ENCODE data around the gene MOK.
A peak's percentile ranks its signal among the peaks of the same experiment; 100 is the strongest.

MOK gene

GRCh38 chr14:102283631-102284129, 21.3 kb downstream of the MOK start:
- no peak for DNase-seq

- no peak for DNase-seq
Observed at GRCh38 chr14:102282751-102283465, 22.1 kb downstream of the MOK start.

- no peak for DNase-seq
Observed at GRCh38 chr14:102280376-102280962, 24.5 kb downstream of the MOK start.

- no peak for DNase-seq
Observed at GRCh38 chr14:102279688-102280348, 25.1 kb downstream of the MOK start.

GRCh38 chr14:102279282-102279681, 25.7 kb downstream of the MOK start:
- DNase-seq: no peak

GRCh38 chr14:102278631-102278935, 26.4 kb downstream of the MOK start:
- no peak for DNase-seq

GRCh38 chr14:102277874-102278630, 26.9 kb downstream of the MOK start:
- peak in 2 of 3 experiments; percentile 7 to 83 for DNase-seq

- DNase-seq: no peak
Observed at GRCh38 chr14:102275866-102276265, 29.1 kb downstream of the MOK start.

- DNase-seq: no peak
Observed at GRCh38 chr14:102272392-102272791, 32.6 kb downstream of the MOK start.

- DNase-seq: no peak
Observed at GRCh38 chr14:102264775-102265174, 40.2 kb downstream of the MOK start.

- no peak for DNase-seq
Observed at GRCh38 chr14:102264355-102264754, 40.6 kb downstream of the MOK start.

- peak in 2 of 3 experiments; percentile 79 to 87 for DNase-seq
Observed at GRCh38 chr14:102262929-102263462, 42.0 kb downstream of the MOK start.

- no peak for DNase-seq
Observed at GRCh38 chr14:102258136-102258535, 46.8 kb downstream of the MOK start.

- no peak for DNase-seq
Observed at GRCh38 chr14:102256716-102257115, 48.2 kb downstream of the MOK start.

- DNase-seq: no peak
Observed at GRCh38 chr14:102255401-102256190, 49.4 kb downstream of the MOK start.

- DNase-seq: peak in 2 of 3 experiments; percentile 67 to 81
Observed at GRCh38 chr14:102252834-102253801, 51.8 kb downstream of the MOK start.

GRCh38 chr14:102251161-102251560, 53.8 kb downstream of the MOK start:
- DNase-seq: no peak

- DNase-seq: no peak
Observed at GRCh38 chr14:102250636-102251035, 54.3 kb downstream of the MOK start.

- DNase-seq: no peak
Observed at GRCh38 chr14:102249981-102250380, 55.0 kb downstream of the MOK start.

- no peak for DNase-seq
Observed at GRCh38 chr14:102249041-102249440, 55.9 kb downstream of the MOK start.

GRCh38 chr14:102248121-102248520, 56.8 kb downstream of the MOK start:
- DNase-seq: peak in 2 of 3 experiments; percentile 40 to 70
